GM20000 (cell line): ENCODE data around the gene TUBB4B.

Experiments
- DNase-seq: peaks from one replicate; pipeline ENCODE4 v3.0.0; 2012; ENCODE audit warnings: low spot score
- CTCF ChIP-seq: IDR thresholded peaks from 2 replicates; pipeline ENCODE4 v1.5.1; 2012; ENCODE audit warnings: mild to moderate bottlenecking, control low read depth; ENCODE audit errors: extremely low read depth, missing control alignments

TUBB4B gene

DNA sequence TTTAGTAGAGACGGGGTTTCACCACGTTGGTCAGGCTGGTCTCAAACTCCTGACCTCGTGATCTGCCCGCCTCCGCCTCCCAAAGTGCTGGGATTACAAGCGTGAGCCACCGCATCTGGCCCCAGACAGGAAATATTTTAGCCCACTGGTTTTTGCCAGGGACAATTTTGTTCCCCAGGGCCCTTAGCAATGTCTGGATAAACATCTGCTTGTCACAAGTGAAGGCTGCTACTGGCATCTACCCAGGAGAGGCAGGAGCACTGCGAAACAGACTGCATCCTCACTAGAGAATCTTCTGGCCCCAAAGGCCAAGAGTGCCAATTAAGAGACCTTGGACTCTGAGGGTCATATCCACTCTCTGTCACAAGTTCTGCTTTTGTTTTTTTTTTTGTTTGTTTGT is 38.1 kb upstream of the TUBB4B start:
- no peak for DNase-seq
- TF ChIP-seq CTCF: no peak

DNA sequence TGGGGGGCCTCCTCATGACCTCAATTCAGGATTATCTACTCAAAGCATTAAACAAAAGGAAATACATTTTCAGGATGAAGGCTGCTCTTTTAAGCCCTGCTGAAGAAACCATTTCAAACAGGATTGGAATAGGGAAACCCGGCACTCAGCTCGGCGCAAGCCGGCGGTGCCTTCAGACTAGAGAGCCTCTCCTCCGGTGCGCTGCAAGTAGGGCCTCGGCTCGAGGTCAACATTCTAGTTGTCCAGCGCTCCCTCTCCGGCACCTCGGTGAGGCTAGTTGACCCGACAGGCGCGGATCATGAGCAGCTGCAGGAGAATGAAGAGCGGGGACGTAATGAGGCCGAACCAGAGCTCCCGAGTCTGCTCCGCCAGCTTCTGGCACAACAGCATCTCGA is 36.4 kb upstream of the TUBB4B start:
- TF ChIP-seq CTCF: no peak
- DNase-seq: no peak

- peak; percentile 98 for DNase-seq
- no peak for TF ChIP-seq CTCF
These were observed 35.7 kb upstream of the TUBB4B start, which contains the start of the genes NDOR1 and TMEM203 for GRCh38 chr9:137205126-137206069. Gene NDOR1 (plus strand): TSS chr9:137205700. CDS start chr9:137205778, 78 bp downstream. Gene TMEM203 (minus strand): TSS chr9:137205648. CDS start chr9:137205414, 234 bp downstream.

- no peak for TF ChIP-seq CTCF
- no peak for DNase-seq
These were observed 34.5 kb upstream of the TUBB4B start for GRCh38 chr9:137206602-137207001.

GRCh38 chr9:137211532-137211931 is 29.6 kb upstream of the TUBB4B start:
- no peak for DNase-seq
- no peak for TF ChIP-seq CTCF

- no peak for DNase-seq
- TF ChIP-seq CTCF: no peak
These were observed 28.6 kb upstream of the TUBB4B start for GRCh38 chr9:137212520-137212919.
